ENCODE data around the gene KREMEN1. TPM values are rescaled to one million over a fixed set of nuclear protein-coding genes. Genes with fewer than 3 reads are reported as not detected.

KREMEN1 gene
- total and polyA plus RNA-seq, 9 of the 15 experiments (the other 6 are each of a cell fraction or from before 2014, with no cell fraction given) = 0.69 to 11.5 (median 4.3) TPM

- no peak for TF ChIP-seq AFF1 (IDR thresholded peaks at IDR 0.05; ENCODE audit: low read depth in 1 of 2, partially characterized antibody in 2 of 2)
- peak in 1 of 2 experiments; percentile 87; a peak in 2 of 4 replicates for TF ChIP-seq TEAD1 (CRISPR knock-in tag; IDR thresholded peaks at IDR 0.05)
- no peak for TF ChIP-seq TCF3 (CRISPR knock-in tag; IDR thresholded peaks at IDR 0.05)
- no peak; the same call in 1 of the 2 replicates for TF ChIP-seq EGR1 (conservative IDR thresholded peaks at IDR 0.05)
- TF ChIP-seq ZNF639 (CRISPR knock-in tag; conservative IDR thresholded peaks at IDR 0.05 in 1 of 2, IDR thresholded peaks at IDR 0.05 in 1 of 2) = peak in 1 of 2 experiments; percentile 97; a peak in 2 of 4 replicates
- TF ChIP-seq BCL6 (CRISPR knock-in tag; IDR thresholded peaks at IDR 0.05) = peak; percentile 91
- TF ChIP-seq PHF8 (IDR thresholded peaks at IDR 0.05; ENCODE audit: borderline replicate concordance, low read length) = 0 out of 2 replicates have a peak, but pooled peaks have one; percentile 11
- TF ChIP-seq E2F3 (CRISPR knock-in tag; IDR thresholded peaks at IDR 0.05) = peak; percentile 83
- peak; percentile 89 for TF ChIP-seq MEF2D (tag; conservative IDR thresholded peaks at IDR 0.05; ENCODE audit: low read depth)
- TF ChIP-seq BDP1 (IDR thresholded peaks at IDR 0.05; ENCODE audit: insufficient read depth, insufficient read length) = no peak
- TF ChIP-seq RNF2 (IDR thresholded peaks at IDR 0.05) = no peak
- TF ChIP-seq ZNF217 (CRISPR knock-in tag; IDR thresholded peaks at IDR 0.05) = no peak
- TF ChIP-seq ZNF57 (CRISPR knock-in tag; IDR thresholded peaks at IDR 0.05) = peak; percentile 40; the same call in 1 of the 2 replicates
- no peak for TF ChIP-seq NCOA4 (IDR thresholded peaks at IDR 0.05; ENCODE audit: partially characterized antibody)
- TF ChIP-seq MECOM (CRISPR knock-in tag; IDR thresholded peaks at IDR 0.05) = peak; percentile 81
- TF ChIP-seq MAFG (tag; conservative IDR thresholded peaks at IDR 0.05) = peak; percentile 21; the same call in 1 of the 2 replicates
- peak; percentile 98 for TF ChIP-seq ZNF175 (CRISPR knock-in tag; IDR thresholded peaks at IDR 0.05; ENCODE audit: low read depth)
- TF ChIP-seq ZBTB9 (CRISPR knock-in tag; IDR thresholded peaks at IDR 0.05) = peak; percentile 93
- TF ChIP-seq KLF6 (CRISPR knock-in tag; IDR thresholded peaks at IDR 0.05; ENCODE audit: borderline replicate concordance) = peak; percentile 93; the same call in 1 of the 2 replicates
- no peak for TF ChIP-seq PRPF4 (IDR thresholded peaks at IDR 0.05; ENCODE audit: insufficient read depth, low read depth, low read length, poor library complexity, severe bottlenecking)
- peak; percentile 24; the same call in 1 of the 2 replicates for TF ChIP-seq ZNF507 (tag; conservative IDR thresholded peaks at IDR 0.05)
Observed at GRCh38 chr22:29152954-29153719, 80.3 kb downstream of the KREMEN1 start (continued).
